K562 (cell line): ENCODE results near the gene TTC28. TPM values are rescaled to one million over a fixed set of nuclear protein-coding genes. Genes with fewer than 3 reads are reported as not detected.

Source experiments
- ATAC-seq: fragments of 200-7000 bp; cut with Tn5 transposase; 3 replicates; pipeline ENCODE4 v1.9.1; 2020; ENCODE audit warnings: moderate library complexity
- BruUV-seq: library from RNA; stranded (reverse); fragments of 400-500 nt; replicated peaks from 2 replicates; lab custom pipeline; 2021; lab: Mats Ljungman, UMichigan
- CTCF ChIA-PET: fragments of 300-600 bp; formaldehyde crosslinking; extraction: SDS; loops from one replicate; lab custom pipeline; 2021; ENCODE audit warnings: low intra/inter-chr PET ratio; lab: Yijun Ruan, JAX
- POLR2A ChIA-PET: fragments of 300-600, 350-650 bp; sonication (Branson Sonifier 250); formaldehyde crosslinking; extraction: SDS; loops from one replicate; lab custom pipeline; 2021; ENCODE audit warnings: antibody characterized with exemption, inconsistent platforms; lab: Yijun Ruan, JAX
- DNase-seq, 4 experiments: peaks; one replicate each; pipeline versions ENCODE4 v3.0.0 to v3.0.0-alpha.2; 2011 to 2018; ENCODE audit warnings: low spot score in 3 of 4, mixed read lengths in 3 of 4; ENCODE audit errors: extremely low read depth in 1 of 4
- FAIRE-seq: peaks from 2 replicates; lab custom pipeline; 2011; peaks lifted over from hg19 to GRCh38; lab: Jason Lieb, UNC
- H2AFZ ChIP-seq: 2 replicates; pipeline ENCODE4 v1.6.0; 2011; ENCODE audit warnings: low read depth, low read length, control low read depth, inconsistent platforms
- H3K27ac ChIP-seq: fragments of 200-600 bp; 3 replicates; pipeline ENCODE4 v1.8.0; 2011; ENCODE audit warnings: low read depth, mild to moderate bottlenecking, control low read depth, inconsistent platforms, low read length, moderate library complexity, mixed read lengths; ENCODE audit errors: extremely low read depth
- H3K27me3 ChIP-seq, 2 experiments: fragments of 300-600 bp in 1 of 2; 2 replicates in 1 of 2; 3 replicates in 1 of 2; pipeline versions ENCODE4 v1.6.0 to v1.8.0; 2011; ENCODE audit warnings: inconsistent platforms in 2 of 2, low read length in 2 of 2, mild to moderate bottlenecking in 1 of 2, mixed read lengths in 1 of 2, moderate library complexity in 1 of 2; ENCODE audit not compliant: control insufficient read depth in 2 of 2, insufficient read depth in 2 of 2
- H3K36me3 ChIP-seq: fragments of 300-600 bp; 3 replicates; pipeline ENCODE4 v1.8.0; 2011; ENCODE audit warnings: mild to moderate bottlenecking, low read length, inconsistent platforms; ENCODE audit not compliant: control insufficient read depth, insufficient read depth
- H3K4me1 ChIP-seq, 2 experiments: fragments of 200-600 bp in 1 of 2; replicated peaks in 1 of 2; 2 replicates in 1 of 2; 3 replicates in 1 of 2; pipeline versions ENCODE4 v1.5.1 to v1.8.0; 2011; ENCODE audit warnings: inconsistent platforms in 2 of 2, low read length in 2 of 2, mild to moderate bottlenecking in 1 of 2, mixed read lengths in 1 of 2, moderate library complexity in 1 of 2; ENCODE audit not compliant: control insufficient read depth in 2 of 2, insufficient read depth in 2 of 2
- H3K4me2 ChIP-seq: 2 replicates; pipeline ENCODE4 v1.6.1; 2011; ENCODE audit warnings: low read length, control low read depth, inconsistent platforms, mixed read lengths; ENCODE audit not compliant: insufficient read depth
- H3K4me3 ChIP-seq: fragments of 200-600 bp; sonication (generic), shearing (Covaris generic); 2 replicates; pipeline ENCODE4 v1.5.1; 2016; ENCODE audit warnings: control low read depth, inconsistent platforms
- H3K79me2 ChIP-seq: fragments of 200-600 bp; 3 replicates; pipeline ENCODE4 v1.8.0; 2011; ENCODE audit warnings: low read length, inconsistent platforms; ENCODE audit not compliant: control insufficient read depth, insufficient read depth
- H3K9ac ChIP-seq, 2 experiments: 2 replicates each; pipeline versions ENCODE4 v1.6.0 to v1.6.1; 2011; ENCODE audit warnings: low read depth in 2 of 2, low read length in 2 of 2, control low read depth in 1 of 2, inconsistent platforms in 1 of 2, mild to moderate bottlenecking in 1 of 2, mixed read lengths in 1 of 2; ENCODE audit not compliant: insufficient read depth in 1 of 2
- H3K9me1 ChIP-seq: one replicate; pipeline ENCODE4 v1.6.0; 2011; ENCODE audit warnings: inconsistent platforms, mild to moderate bottlenecking, low read length, moderate library complexity; ENCODE audit not compliant: control insufficient read depth, insufficient read depth
- H3K9me3 ChIP-seq: replicated peaks from 2 replicates; pipeline ENCODE4 v1.5.1; 2011; ENCODE audit warnings: low read depth, low read length, inconsistent platforms; ENCODE audit not compliant: control insufficient read depth, insufficient read depth
- H4K20me1 ChIP-seq: replicated peaks from 2 replicates; pipeline ENCODE4 v1.6.1; 2011; ENCODE audit warnings: low read length, inconsistent platforms, mixed read lengths; ENCODE audit not compliant: control insufficient read depth, insufficient read depth
- CTCF ChIP-seq, 3 experiments: IDR thresholded peaks in 2 of 3; conservative IDR thresholded peaks in 1 of 3; 2 replicates each; pipeline ENCODE4 v1.5.1; 2011 to 2012; ENCODE audit warnings: low read length in 3 of 3, mild to moderate bottlenecking in 3 of 3, control low read depth in 2 of 3, improper control_type of control experiment in 1 of 3, inconsistent platforms in 1 of 3, low read depth in 1 of 3, mixed read lengths in 1 of 3, moderate library complexity in 1 of 3; ENCODE audit not compliant: insufficient read depth in 2 of 3
- DEAF1 ChIP-seq: fragments of 450-650 bp; formaldehyde crosslinking; IDR thresholded peaks from 2 replicates; pipeline ENCODE4 v1.4.0; 2020; ENCODE audit warnings: mild to moderate bottlenecking, moderate library complexity
- SMC3 ChIP-seq: conservative IDR thresholded peaks from 2 replicates; pipeline ENCODE4 v1.6.1; 2011; ENCODE audit warnings: low read depth, low read length, improper control_type of control experiment; ENCODE audit not compliant: insufficient read depth
- ZBTB8A ChIP-seq: fragments of 450-650 bp; IDR thresholded peaks from 2 replicates; pipeline ENCODE4 v1.6.1; 2018; ENCODE audit warnings: mild to moderate bottlenecking, moderate library complexity; ENCODE audit not compliant: partially characterized antibody
- whole genome bisulfite sequencing: fragments of 100-300 bp; shearing (Covaris generic); methylation state at CpG from one replicate; pipeline ENCODE4 v1.1.6; 2016; ENCODE audit warnings: low coverage, mixed read lengths; ENCODE audit not compliant: insufficient coverage; ENCODE audit errors: missing lambda C conversion rate; 5-methylcytosine and 5-hydroxymethylcytosine counted together
- in situ Hi-C: fragments of 300-500 bp; cut with MboI; formaldehyde crosslinking; loops from 4 replicates; pipeline ENCODE4 v1.15.0; 2018; ENCODE audit warnings: inconsistent platforms, mixed read lengths
- intact Hi-C: fragments of 100-400 bp; cut with micrococcal nuclease; formaldehyde crosslinking; loops from 2 replicates; pipeline ENCODE4 v1.14.2; 2022
- polyA plus RNA-seq, 8 experiments: library from polyadenylated mRNA; depleted of rRNA in 4 of 8; stranded (reverse) in 5 of 8; unstranded in 3 of 8; fragments of >200 nt; fragmentation: Nextera tagmentation in 2 of 8; fragmentation: Illumina TruSeq in 1 of 8; extraction: Ambion mirVana in 2 of 8; extraction: Trizol in 1 of 8; gene quantifications; 2 replicates each; pipeline versions ENCODE4 v1.2.1 to v1.2.3, GENCODE V29; 2011 to 2014; ENCODE audit warnings: inconsistent platforms in 1 of 8, missing spikeins in 1 of 8
- total RNA-seq, 7 experiments: library from RNA; depleted of rRNA in 6 of 7; stranded (reverse); fragments of >200 nt in 6 of 7; fragmentation: Illumina TruSeq in 2 of 7; extraction: Trizol in 2 of 7; gene quantifications; 2 replicates each; pipeline versions ENCODE4 v1.2.1 to v1.2.3, GENCODE V29; 2011 to 2021; ENCODE audit warnings: low replicate concordance in 1 of 7
- TF ChIP-seq, protein P1 (sequence below), 2 experiments: fragments of 450-650 bp; formaldehyde crosslinking in 1 of 2; IDR thresholded peaks; 2 replicates each; pipeline versions ENCODE4 v1.4.0 to v1.6.1; 2014 to 2020; ENCODE audit warnings: mild to moderate bottlenecking in 2 of 2, borderline replicate concordance in 1 of 2, low read depth in 1 of 2
- TF ChIP-seq, protein P2 (sequence below): fragments of 200-800 bp; sonication (Bioruptor generic); IDR thresholded peaks from 2 replicates; pipeline ENCODE4 v1.6.1; 2017; ENCODE audit warnings: missing genetic modification characterization, missing compliant biosample characterization

Gene TTC28
- total and polyA plus RNA-seq, 9 of the 15 experiments (the other 6 are each of a cell fraction or from before 2014, with no cell fraction given), result 0.22 to 10.7 (median 3.1) TPM

DNA sequence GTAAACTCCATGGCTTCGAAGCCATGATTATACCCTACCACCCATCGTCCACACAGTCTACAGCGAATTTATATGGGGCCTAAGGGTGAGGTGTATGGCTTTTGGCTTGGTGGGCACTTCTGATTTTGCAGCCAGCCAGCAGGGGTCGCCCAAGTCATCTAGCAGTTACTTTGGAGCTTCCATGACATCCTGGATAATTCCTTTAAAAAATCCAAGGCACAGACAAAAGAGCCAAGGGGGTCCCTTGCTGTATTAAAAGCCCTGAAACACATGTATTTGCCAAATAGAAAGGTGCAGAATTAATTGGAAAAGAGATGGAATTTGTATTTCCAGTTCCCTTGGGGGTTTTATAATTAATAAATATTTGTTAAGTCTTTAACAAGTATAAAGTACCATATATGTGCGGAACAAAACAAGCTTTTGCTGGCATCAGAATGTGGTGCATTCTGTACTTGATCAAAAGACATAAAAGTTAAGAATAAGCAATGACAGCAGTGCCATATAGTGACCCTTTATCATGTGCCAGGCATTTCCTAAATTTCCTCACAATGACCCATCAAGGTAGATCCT lies 627.8 kb downstream of the TTC28 start:
- no peaks in the 10 kb centered on the region; a peak in 2 of 5 replicates for H3K4me1 ChIP-seq
- no peaks in the 10 kb centered on the region for H3K36me3 ChIP-seq
- CTCF ChIA-PET, result interaction anchor here (0.7 to 3.0 kb wide), 3 partner anchors 390 to 543 kb away, joined by 3 to 29 read pairs (median 4); no protein-coding TSS in a partner anchor
- no TSS peak for BruUV-seq
- in situ Hi-C loops, result loop anchor here (5.0 to 10.0 kb wide), 2 partner anchors 550 to 773 kb away; no protein-coding TSS in a partner anchor
- H3K79me2 ChIP-seq, result no peaks in the 10 kb centered on the region
- H3K9me3 ChIP-seq, result no peaks in the 10 kb centered on the region
- POLR2A ChIA-PET, result no interaction called here
- intact Hi-C loops, result loop anchor here (1.0 to 2.0 kb wide), 2 partner anchors 391 to 542 kb away; no protein-coding TSS in a partner anchor
- H4K20me1 ChIP-seq, result no peaks in the 10 kb centered on the region
- H3K4me2 ChIP-seq, result no peak overlapping the region
- H3K9ac ChIP-seq, result no peak overlapping the region
- WGBS, result 9% methylated on average over 5 of the region's 5 CpGs
- DNase-seq (peak; percentile 29 to 63 (median 42)), FAIRE-seq (peak; percentile 81), ATAC-seq (peak; percentile 61; the same call in 2 of the 3 replicates)
- no peak overlapping the region for H2AFZ ChIP-seq
- no peak overlapping the region for H3K27ac ChIP-seq
- H3K27me3 ChIP-seq, result no peaks in the 10 kb centered on the region
- no peak overlapping the region for H3K4me3 ChIP-seq
- no peaks in the 10 kb centered on the region for H3K9me1 ChIP-seq
- TF ChIP-seq SMC3 (peak; percentile 65), CTCF (IDR thresholded peaks at IDR 0.05 in 2 of 3, conservative IDR thresholded peaks at IDR 0.05 in 1 of 3; ENCODE audit: insufficient read depth in 2 of 3, low read depth in 1 of 3, low read length in 3 of 3) (peak; percentile 64 to 79 (median 75)), ZBTB8A (no peak), DEAF1 (CRISPR knock-in tag) (peak; percentile 58; the same call in 1 of the 2 replicates)
- TF ChIP-seq, protein P1, sequence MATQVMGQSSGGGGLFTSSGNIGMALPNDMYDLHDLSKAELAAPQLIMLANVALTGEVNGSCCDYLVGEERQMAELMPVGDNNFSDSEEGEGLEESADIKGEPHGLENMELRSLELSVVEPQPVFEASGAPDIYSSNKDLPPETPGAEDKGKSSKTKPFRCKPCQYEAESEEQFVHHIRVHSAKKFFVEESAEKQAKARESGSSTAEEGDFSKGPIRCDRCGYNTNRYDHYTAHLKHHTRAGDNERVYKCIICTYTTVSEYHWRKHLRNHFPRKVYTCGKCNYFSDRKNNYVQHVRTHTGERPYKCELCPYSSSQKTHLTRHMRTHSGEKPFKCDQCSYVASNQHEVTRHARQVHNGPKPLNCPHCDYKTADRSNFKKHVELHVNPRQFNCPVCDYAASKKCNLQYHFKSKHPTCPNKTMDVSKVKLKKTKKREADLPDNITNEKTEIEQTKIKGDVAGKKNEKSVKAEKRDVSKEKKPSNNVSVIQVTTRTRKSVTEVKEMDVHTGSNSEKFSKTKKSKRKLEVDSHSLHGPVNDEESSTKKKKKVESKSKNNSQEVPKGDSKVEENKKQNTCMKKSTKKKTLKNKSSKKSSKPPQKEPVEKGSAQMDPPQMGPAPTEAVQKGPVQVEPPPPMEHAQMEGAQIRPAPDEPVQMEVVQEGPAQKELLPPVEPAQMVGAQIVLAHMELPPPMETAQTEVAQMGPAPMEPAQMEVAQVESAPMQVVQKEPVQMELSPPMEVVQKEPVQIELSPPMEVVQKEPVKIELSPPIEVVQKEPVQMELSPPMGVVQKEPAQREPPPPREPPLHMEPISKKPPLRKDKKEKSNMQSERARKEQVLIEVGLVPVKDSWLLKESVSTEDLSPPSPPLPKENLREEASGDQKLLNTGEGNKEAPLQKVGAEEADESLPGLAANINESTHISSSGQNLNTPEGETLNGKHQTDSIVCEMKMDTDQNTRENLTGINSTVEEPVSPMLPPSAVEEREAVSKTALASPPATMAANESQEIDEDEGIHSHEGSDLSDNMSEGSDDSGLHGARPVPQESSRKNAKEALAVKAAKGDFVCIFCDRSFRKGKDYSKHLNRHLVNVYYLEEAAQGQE (IDR thresholded peaks at IDR 0.05; ENCODE audit: borderline replicate concordance), result peak; percentile 65
- TF ChIP-seq, protein P1 (CRISPR knock-in tag; IDR thresholded peaks at IDR 0.05; ENCODE audit: low read depth), result no peak
- TF ChIP-seq, protein P2, sequence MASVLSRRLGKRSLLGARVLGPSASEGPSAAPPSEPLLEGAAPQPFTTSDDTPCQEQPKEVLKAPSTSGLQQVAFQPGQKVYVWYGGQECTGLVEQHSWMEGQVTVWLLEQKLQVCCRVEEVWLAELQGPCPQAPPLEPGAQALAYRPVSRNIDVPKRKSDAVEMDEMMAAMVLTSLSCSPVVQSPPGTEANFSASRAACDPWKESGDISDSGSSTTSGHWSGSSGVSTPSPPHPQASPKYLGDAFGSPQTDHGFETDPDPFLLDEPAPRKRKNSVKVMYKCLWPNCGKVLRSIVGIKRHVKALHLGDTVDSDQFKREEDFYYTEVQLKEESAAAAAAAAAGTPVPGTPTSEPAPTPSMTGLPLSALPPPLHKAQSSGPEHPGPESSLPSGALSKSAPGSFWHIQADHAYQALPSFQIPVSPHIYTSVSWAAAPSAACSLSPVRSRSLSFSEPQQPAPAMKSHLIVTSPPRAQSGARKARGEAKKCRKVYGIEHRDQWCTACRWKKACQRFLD (CRISPR knock-in tag), result no peak
